Effector memory CD8-positive, alpha-beta T cell (primary cell): Measurements from ENCODE around the gene CFB.
"Not testable (repeated sequence)": the region's sequence is repeated elsewhere in the genome, so short reads cannot be mapped to it uniquely, and the experiment has no call there.

Experiments
- ATAC-seq: fragments of 150-1000 bp; cut with Tn5 transposase; replicated peaks from 2 replicates; pipeline ENCODE4 v1.10.0; 2021; ENCODE audit warnings: mild to moderate bottlenecking, moderate library complexity
- DNase-seq, 3 experiments: peaks; one replicate each; pipeline ENCODE4 v3.0.0; 2021
- H3K27ac Mint-ChIP-seq, 2 donors: one replicate each; pipeline ENCODE4 v1.8.0; 2022; ENCODE audit warnings: mild to moderate bottlenecking in 2 of 2, mixed read lengths in 2 of 2, moderate library complexity in 2 of 2
- H3K27me3 Mint-ChIP-seq, 2 donors: one replicate each; pipeline ENCODE4 v1.8.0; 2022; ENCODE audit warnings: mixed read lengths in 2 of 2
- H3K36me3 Mint-ChIP-seq: one replicate; pipeline ENCODE4 v1.8.0; 2022; ENCODE audit warnings: mild to moderate bottlenecking, moderate library complexity, mixed read lengths; ENCODE audit not compliant: insufficient read depth
- H3K4me1 Mint-ChIP-seq, 2 donors: one replicate each; pipeline ENCODE4 v1.8.0; 2022; ENCODE audit warnings: low read depth in 2 of 2, mixed read lengths in 2 of 2
- H3K4me3 Mint-ChIP-seq, 2 donors: one replicate each; pipeline ENCODE4 v1.8.0; 2022; ENCODE audit warnings: mild to moderate bottlenecking in 2 of 2, mixed read lengths in 2 of 2, moderate library complexity in 2 of 2
- H3K9me3 Mint-ChIP-seq, 2 donors: one replicate each; pipeline ENCODE4 v1.8.0; 2022; ENCODE audit warnings: mixed read lengths in 2 of 2

CFB gene

GRCh38 chr6:31977816-31978431 lies 32.0 kb downstream of the CFB start:
- no peak overlapping the region for H3K27ac Mint-ChIP-seq
- ATAC-seq (no peak), DNase-seq (no peak)
- H3K27me3 Mint-ChIP-seq, result no peaks in the 10 kb centered on the region
- no peak overlapping the region for H3K4me3 Mint-ChIP-seq
- H3K4me1 Mint-ChIP-seq, result peaks cover 5 to 7% of the 10 kb centered on the region in 2 donors
- H3K9me3 Mint-ChIP-seq, result no peaks in the 10 kb centered on the region
- peaks cover 22% of the 10 kb centered on the region for H3K36me3 Mint-ChIP-seq

DNA sequence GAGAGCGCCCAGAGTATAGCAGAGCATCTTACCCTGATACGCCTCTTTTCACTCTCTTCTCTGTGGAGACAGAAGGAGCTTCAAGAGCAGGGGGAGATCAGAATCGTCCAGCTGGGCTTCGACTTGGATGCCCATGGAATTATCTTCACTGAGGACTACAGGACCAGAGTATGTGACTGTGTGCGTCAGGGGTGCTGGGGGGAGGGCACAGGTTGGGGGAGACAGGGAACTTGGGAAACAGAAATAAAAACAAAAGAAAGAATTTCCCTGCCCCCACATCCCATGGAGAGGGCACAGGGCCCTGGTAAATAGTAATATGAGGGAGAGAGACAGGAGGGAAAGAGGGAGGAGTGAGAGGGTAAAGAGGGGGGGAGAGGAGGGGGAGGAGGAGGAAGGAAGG lies 32.9 kb downstream of the CFB start:
- Mint-ChIP-seq H3K27ac (peak overlapping the region; percentile 53 to 75), H3K9me3 (no peaks in the 10 kb centered on the region), H3K27me3 (no peaks in the 10 kb centered on the region), H3K4me1 (no peaks in the 10 kb centered on the region), H3K4me3 (no peak overlapping the region), H3K36me3 (peaks cover 18% of the 10 kb centered on the region)
- ATAC-seq (no peak), DNase-seq (no peak)

- no peaks in the 10 kb centered on the region for H3K27me3 Mint-ChIP-seq
- H3K4me1 Mint-ChIP-seq, result no peaks in the 10 kb centered on the region
Observed at GRCh38 chr6:31979238-31979898, 33.5 kb downstream of the CFB start.

GRCh38 chr6:31980195-31980876 lies 34.4 kb downstream of the CFB start:
- H3K9me3 Mint-ChIP-seq, H3K4me1 Mint-ChIP-seq, DNase-seq, H3K27me3 Mint-ChIP-seq, H3K4me3 Mint-ChIP-seq, ATAC-seq: not testable (repeated sequence)
- H3K27ac Mint-ChIP-seq, result peak overlapping the region in 1 of 2 donors; percentile 29
- H3K36me3 Mint-ChIP-seq, result peaks cover 14% of the 10 kb centered on the region

More at GRCh38 chr6:31979238-31979898, 33.5 kb downstream of the CFB start:
- DNase-seq (no peak), ATAC-seq (no peak)
- Mint-ChIP-seq H3K9me3 (no peaks in the 10 kb centered on the region), H3K27ac (peak overlapping the region; percentile 53 to 75), H3K36me3 (peaks cover 14% of the 10 kb centered on the region), H3K4me3 (no peak overlapping the region)

- peaks cover 14% of the 10 kb centered on the region for H3K36me3 Mint-ChIP-seq
- not testable (repeated sequence) for ATAC-seq
Observed at GRCh38 chr6:31980998-31981397, 35.1 kb downstream of the CFB start.

GRCh38 chr6:31981744-31982143 lies 35.8 kb downstream of the CFB start, which contains the start of gene C4A:
Gene C4A (plus strand): TSS chr6:31982057. CDS start chr6:31982108, 51 bp downstream.
- H3K9me3 Mint-ChIP-seq, H3K4me3 Mint-ChIP-seq, ATAC-seq, DNase-seq, H3K4me1 Mint-ChIP-seq, H3K27me3 Mint-ChIP-seq, H3K27ac Mint-ChIP-seq: not testable (repeated sequence)
- H3K36me3 Mint-ChIP-seq, result peaks cover 14% of the 10 kb centered on the region

More at GRCh38 chr6:31980998-31981397, 35.1 kb downstream of the CFB start:
- not testable (repeated sequence) for H3K27ac Mint-ChIP-seq, H3K4me3 Mint-ChIP-seq, DNase-seq, H3K4me1 Mint-ChIP-seq, H3K9me3 Mint-ChIP-seq, H3K27me3 Mint-ChIP-seq

DNA sequence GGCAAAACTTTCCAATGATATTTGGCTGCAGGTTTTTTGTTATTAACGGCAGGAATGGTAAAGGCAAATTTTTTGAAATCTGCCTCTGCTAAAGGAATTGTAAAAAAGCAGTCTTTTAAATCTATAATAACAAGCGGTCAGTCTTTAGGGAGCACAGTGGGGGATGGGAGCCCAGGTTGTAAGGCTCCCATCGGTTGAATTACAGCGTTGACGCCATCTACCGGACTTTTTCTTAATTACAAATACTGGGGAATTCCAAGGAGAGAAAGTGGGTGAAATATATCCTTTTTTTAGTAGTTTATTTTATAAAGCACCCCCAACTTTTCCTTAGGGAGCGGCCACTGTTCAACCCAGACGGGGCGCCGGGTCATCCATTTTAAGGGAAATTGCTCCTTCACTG lies 43.5 kb downstream of the CFB start:
- not testable (repeated sequence) for H3K27ac Mint-ChIP-seq, H3K36me3 Mint-ChIP-seq, H3K4me3 Mint-ChIP-seq, DNase-seq, H3K27me3 Mint-ChIP-seq, H3K9me3 Mint-ChIP-seq, ATAC-seq, H3K4me1 Mint-ChIP-seq

DNA sequence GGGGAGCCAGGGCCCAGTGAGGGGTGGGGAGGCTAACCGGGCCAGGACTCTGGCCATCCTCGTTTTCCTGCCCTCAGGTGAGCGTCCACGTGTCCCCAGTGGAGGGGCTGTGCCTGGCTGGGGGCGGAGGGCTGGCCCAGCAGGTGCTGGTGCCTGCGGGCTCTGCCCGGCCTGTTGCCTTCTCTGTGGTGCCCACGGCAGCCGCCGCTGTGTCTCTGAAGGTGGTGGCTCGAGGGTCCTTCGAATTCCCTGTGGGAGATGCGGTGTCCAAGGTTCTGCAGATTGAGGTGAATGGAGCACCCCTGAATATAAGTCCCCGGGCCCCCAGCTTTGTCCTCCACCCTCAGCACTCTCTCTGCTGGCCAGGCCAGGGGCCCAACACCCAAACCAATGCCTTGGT lies 48.5 kb downstream of the CFB start:
- H3K36me3 Mint-ChIP-seq, DNase-seq, H3K27ac Mint-ChIP-seq, H3K4me1 Mint-ChIP-seq, H3K4me3 Mint-ChIP-seq, H3K27me3 Mint-ChIP-seq, ATAC-seq, H3K9me3 Mint-ChIP-seq: not testable (repeated sequence)

- not testable (repeated sequence) for DNase-seq, H3K4me3 Mint-ChIP-seq, H3K27me3 Mint-ChIP-seq, H3K9me3 Mint-ChIP-seq, H3K27ac Mint-ChIP-seq, ATAC-seq, H3K36me3 Mint-ChIP-seq, H3K4me1 Mint-ChIP-seq
Observed at GRCh38 chr6:31996385-31996784, 50.5 kb downstream of the CFB start.
